Uterus (tissue), 2 donors: ENCODE results near the gene MCM8.

Source experiments
- POLR2A ChIP-seq, 2 donors: fragments of 450-650 bp; IDR thresholded peaks; one replicate each; pipeline ENCODE4 v1.6.1; 2016; ENCODE audit warnings: antibody characterized with exemption in 2 of 2, mild to moderate bottlenecking in 1 of 2, moderate library complexity in 1 of 2
- TF ChIP-seq, protein P1 (sequence below), 4 experiments: fragments of 200-600 bp in 2 of 4; fragments of 450-650 bp in 2 of 4; sonication (generic) in 2 of 4; IDR thresholded peaks; one replicate each; pipeline ENCODE4 v1.5.1; 2016 to 2019; ENCODE audit warnings: antibody characterized with exemption in 4 of 4, mild to moderate bottlenecking in 2 of 4, moderate library complexity in 1 of 4

- TF ChIP-seq, protein P1, sequence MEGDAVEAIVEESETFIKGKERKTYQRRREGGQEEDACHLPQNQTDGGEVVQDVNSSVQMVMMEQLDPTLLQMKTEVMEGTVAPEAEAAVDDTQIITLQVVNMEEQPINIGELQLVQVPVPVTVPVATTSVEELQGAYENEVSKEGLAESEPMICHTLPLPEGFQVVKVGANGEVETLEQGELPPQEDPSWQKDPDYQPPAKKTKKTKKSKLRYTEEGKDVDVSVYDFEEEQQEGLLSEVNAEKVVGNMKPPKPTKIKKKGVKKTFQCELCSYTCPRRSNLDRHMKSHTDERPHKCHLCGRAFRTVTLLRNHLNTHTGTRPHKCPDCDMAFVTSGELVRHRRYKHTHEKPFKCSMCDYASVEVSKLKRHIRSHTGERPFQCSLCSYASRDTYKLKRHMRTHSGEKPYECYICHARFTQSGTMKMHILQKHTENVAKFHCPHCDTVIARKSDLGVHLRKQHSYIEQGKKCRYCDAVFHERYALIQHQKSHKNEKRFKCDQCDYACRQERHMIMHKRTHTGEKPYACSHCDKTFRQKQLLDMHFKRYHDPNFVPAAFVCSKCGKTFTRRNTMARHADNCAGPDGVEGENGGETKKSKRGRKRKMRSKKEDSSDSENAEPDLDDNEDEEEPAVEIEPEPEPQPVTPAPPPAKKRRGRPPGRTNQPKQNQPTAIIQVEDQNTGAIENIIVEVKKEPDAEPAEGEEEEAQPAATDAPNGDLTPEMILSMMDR (IDR thresholded peaks at IDR 0.05) = no peak
- TF ChIP-seq POLR2A (IDR thresholded peaks at IDR 0.05) = no peak
These were observed 87.8 kb downstream of the MCM8 start for GRCh38 chr20:6038256-6038655.
